ENCODE data around the gene MUC3A. TPM values are rescaled to one million over a fixed set of nuclear protein-coding genes. Genes with fewer than 3 reads are reported as not detected.

MUC3A gene
- total RNA-seq, 1 experiment from 2014 or later, result 2.0 TPM

DNA sequence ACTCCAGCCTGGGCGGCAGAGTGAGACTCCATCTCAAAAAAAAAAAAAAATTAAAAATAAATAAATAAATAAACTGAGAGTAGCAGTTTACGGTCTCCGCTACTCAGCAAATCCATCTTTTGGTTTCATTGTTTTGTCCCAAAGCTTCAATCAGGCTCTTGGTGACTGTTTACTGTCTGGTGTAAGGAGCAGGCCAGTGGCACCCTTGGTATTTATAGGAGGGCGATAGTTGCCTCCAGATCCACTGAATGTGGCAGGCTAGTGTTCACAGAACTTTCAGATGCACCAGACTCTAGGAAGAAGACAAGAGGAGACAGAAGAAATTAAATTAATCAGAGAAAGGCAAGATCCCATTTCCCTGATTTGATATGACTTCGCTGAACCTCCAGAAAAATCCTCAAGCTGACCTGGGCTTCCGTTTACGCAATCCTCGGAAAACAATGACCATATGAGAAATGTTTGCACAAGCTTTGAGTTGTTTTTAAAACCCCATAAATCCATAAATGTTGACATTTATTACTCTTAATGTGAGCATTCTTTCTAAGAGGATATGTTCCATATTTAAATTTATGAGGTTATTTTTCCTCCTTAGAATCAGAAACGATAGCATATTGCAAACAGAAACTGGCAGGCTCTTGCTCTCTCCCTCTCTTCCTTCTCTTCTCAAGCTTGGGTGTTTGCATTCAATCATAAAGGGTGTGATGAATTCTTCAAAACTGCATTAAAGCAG is 7.1 kb upstream of the MUC3A start:
- Histone ChIP-seq H3K27ac (ENCODE audit: low read depth, low read length, poor library complexity, severe bottlenecking) (no peak overlapping the region), H3K4me3 (ENCODE audit: low read depth, low read length, poor library complexity, severe bottlenecking) (peak overlapping the region; percentile 6), H3K36me3 (ENCODE audit: insufficient read depth, low read length, poor library complexity, severe bottlenecking) (no peaks in the 10 kb centered on the region), H3K27me3 (replicated peaks; ENCODE audit: insufficient read depth, low read depth, low read length, poor library complexity) (no peaks in the 10 kb centered on the region), H3K4me1 (ENCODE audit: insufficient read depth, low read length, poor library complexity, severe bottlenecking) (peaks cover 4% of the 10 kb centered on the region), H3K9me3 (ENCODE audit: low read depth, low read length, poor library complexity, severe bottlenecking) (no peaks in the 10 kb centered on the region)
- BruUV-seq (replicated peaks), result no TSS peak
- POLR2A ChIA-PET (ENCODE audit: low non-redundant PET), result no interaction called here
- CTCF ChIA-PET, result no interaction called here
- no peak for TF ChIP-seq EZH2 (IDR thresholded peaks at IDR 0.05; ENCODE audit: borderline replicate concordance, low read depth, low read length, poor library complexity, severe bottlenecking)
- TF ChIP-seq, protein P1, sequence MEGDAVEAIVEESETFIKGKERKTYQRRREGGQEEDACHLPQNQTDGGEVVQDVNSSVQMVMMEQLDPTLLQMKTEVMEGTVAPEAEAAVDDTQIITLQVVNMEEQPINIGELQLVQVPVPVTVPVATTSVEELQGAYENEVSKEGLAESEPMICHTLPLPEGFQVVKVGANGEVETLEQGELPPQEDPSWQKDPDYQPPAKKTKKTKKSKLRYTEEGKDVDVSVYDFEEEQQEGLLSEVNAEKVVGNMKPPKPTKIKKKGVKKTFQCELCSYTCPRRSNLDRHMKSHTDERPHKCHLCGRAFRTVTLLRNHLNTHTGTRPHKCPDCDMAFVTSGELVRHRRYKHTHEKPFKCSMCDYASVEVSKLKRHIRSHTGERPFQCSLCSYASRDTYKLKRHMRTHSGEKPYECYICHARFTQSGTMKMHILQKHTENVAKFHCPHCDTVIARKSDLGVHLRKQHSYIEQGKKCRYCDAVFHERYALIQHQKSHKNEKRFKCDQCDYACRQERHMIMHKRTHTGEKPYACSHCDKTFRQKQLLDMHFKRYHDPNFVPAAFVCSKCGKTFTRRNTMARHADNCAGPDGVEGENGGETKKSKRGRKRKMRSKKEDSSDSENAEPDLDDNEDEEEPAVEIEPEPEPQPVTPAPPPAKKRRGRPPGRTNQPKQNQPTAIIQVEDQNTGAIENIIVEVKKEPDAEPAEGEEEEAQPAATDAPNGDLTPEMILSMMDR (conservative IDR thresholded peaks at IDR 0.05; ENCODE audit: low read depth, low read length), result no peak
- DNase-seq (ENCODE audit: low spot score), result no peak
- intact Hi-C loops (cut with micrococcal nuclease; ENCODE audit: unreplicated experiment), result no loop called here

DNA sequence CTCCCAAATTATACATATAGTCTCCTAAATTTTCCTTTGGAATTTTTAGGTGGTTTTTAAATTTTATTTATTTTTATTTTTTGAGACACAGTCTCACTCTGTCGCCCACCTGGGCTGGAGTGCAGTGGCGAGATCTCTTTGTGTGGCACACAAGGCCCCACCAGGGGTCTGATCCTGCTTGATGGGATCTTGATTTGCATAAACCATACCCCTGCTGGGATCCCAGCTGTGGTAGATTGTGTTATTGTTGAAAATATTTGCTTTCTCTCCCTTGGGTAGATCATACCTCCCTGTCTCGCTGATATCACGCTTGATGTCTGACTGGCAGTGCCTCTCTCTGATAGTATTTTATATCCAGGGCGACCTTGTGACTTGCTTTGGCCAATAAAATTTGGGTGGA is 5.6 kb upstream of the MUC3A start:
- Histone ChIP-seq H3K4me1 (ENCODE audit: insufficient read depth, low read length, poor library complexity, severe bottlenecking) (peaks cover 4% of the 10 kb centered on the region), H3K27me3 (replicated peaks; ENCODE audit: insufficient read depth, low read depth, low read length, poor library complexity) (no peaks in the 10 kb centered on the region), H3K4me3 (ENCODE audit: low read depth, low read length, poor library complexity, severe bottlenecking) (no peak overlapping the region), H3K36me3 (ENCODE audit: insufficient read depth, low read length, poor library complexity, severe bottlenecking) (no peaks in the 10 kb centered on the region), H3K9me3 (ENCODE audit: low read depth, low read length, poor library complexity, severe bottlenecking) (no peaks in the 10 kb centered on the region), H3K27ac (ENCODE audit: low read depth, low read length, poor library complexity, severe bottlenecking) (no peak overlapping the region)
- intact Hi-C loops (cut with micrococcal nuclease; ENCODE audit: unreplicated experiment), result no loop called here
- BruUV-seq (replicated peaks), result no TSS peak
- ChIA-PET CTCF (interaction anchor here (0.6 kb wide), 1 partner anchor 151 kb away, joined by 10 read pairs; no protein-coding TSS in a partner anchor), POLR2A (ENCODE audit: low non-redundant PET) (no interaction called here)
- TF ChIP-seq, protein P1 (conservative IDR thresholded peaks at IDR 0.05; ENCODE audit: low read depth, low read length), result no peak
- no peak for TF ChIP-seq EZH2 (IDR thresholded peaks at IDR 0.05; ENCODE audit: borderline replicate concordance, low read depth, low read length, poor library complexity, severe bottlenecking)
- DNase-seq (ENCODE audit: low spot score), result no peak

DNA sequence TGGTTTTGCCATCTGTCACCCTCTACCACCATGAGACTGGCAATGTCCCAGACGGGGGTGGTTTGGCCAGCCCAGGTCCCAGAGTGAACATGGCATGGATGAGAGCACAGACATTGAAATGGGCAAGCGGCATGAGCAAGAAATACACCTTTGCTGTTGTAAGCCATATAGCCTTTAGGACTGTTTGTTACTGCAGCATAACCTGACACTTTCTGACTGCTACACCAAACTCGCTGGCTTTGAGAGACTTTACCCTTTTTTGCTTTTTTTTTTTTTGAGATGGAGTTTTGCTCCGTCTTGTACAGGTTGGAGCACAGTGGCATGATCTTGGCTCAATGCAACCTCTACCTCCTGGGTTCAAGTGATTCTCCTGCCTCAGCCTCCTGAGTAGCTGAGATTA is 5.2 kb upstream of the MUC3A start:
- intact Hi-C loops (cut with micrococcal nuclease; ENCODE audit: unreplicated experiment), result no loop called here
- H3K4me1 ChIP-seq (ENCODE audit: insufficient read depth, low read length, poor library complexity, severe bottlenecking), result peaks cover 4% of the 10 kb centered on the region
- no peaks in the 10 kb centered on the region for H3K36me3 ChIP-seq (ENCODE audit: insufficient read depth, low read length, poor library complexity, severe bottlenecking)
- H3K4me3 ChIP-seq (ENCODE audit: low read depth, low read length, poor library complexity, severe bottlenecking), result no peak overlapping the region
- no peaks in the 10 kb centered on the region for H3K27me3 ChIP-seq (replicated peaks; ENCODE audit: insufficient read depth, low read depth, low read length, poor library complexity)
- H3K27ac ChIP-seq (ENCODE audit: low read depth, low read length, poor library complexity, severe bottlenecking), result no peak overlapping the region
- DNase-seq (ENCODE audit: low spot score), result no peak
- TF ChIP-seq EZH2 (IDR thresholded peaks at IDR 0.05; ENCODE audit: borderline replicate concordance, low read depth, low read length, poor library complexity, severe bottlenecking), result no peak
- TF ChIP-seq, protein P1 (conservative IDR thresholded peaks at IDR 0.05; ENCODE audit: low read depth, low read length), result no peak
- BruUV-seq (replicated peaks), result no TSS peak
- H3K9me3 ChIP-seq (ENCODE audit: low read depth, low read length, poor library complexity, severe bottlenecking), result no peaks in the 10 kb centered on the region
- POLR2A ChIA-PET (ENCODE audit: low non-redundant PET), result no interaction called here
- CTCF ChIA-PET, result no interaction called here
